AG20443 (cell line): ENCODE results near the gene HS6ST3.

Source experiments
- DNase-seq: peaks from one replicate; pipeline ENCODE4 v3.0.0; 2012; ENCODE audit warnings: low spot score, mixed read lengths

HS6ST3 gene

GRCh38 chr13:96199315-96199714 lies 109.4 kb downstream of the HS6ST3 start:
- no peak for DNase-seq

- DNase-seq = no peak
Observed at GRCh38 chr13:96200810-96201209, 110.9 kb downstream of the HS6ST3 start.

GRCh38 chr13:96202315-96202714 lies 112.4 kb downstream of the HS6ST3 start:
- no peak for DNase-seq

- DNase-seq = no peak
Observed at GRCh38 chr13:96203471-96203870, 113.6 kb downstream of the HS6ST3 start.

GRCh38 chr13:96214824-96215445 lies 125.0 kb downstream of the HS6ST3 start:
- no peak for DNase-seq

GRCh38 chr13:96216543-96216942 lies 126.6 kb downstream of the HS6ST3 start:
- no peak for DNase-seq

GRCh38 chr13:96218475-96218874 lies 128.6 kb downstream of the HS6ST3 start:
- DNase-seq = no peak

- DNase-seq = no peak
Observed at GRCh38 chr13:96221471-96221870, 131.6 kb downstream of the HS6ST3 start.

GRCh38 chr13:96223231-96223630 lies 133.3 kb downstream of the HS6ST3 start:
- no peak for DNase-seq

- no peak for DNase-seq
Observed at GRCh38 chr13:96229356-96229755, 139.4 kb downstream of the HS6ST3 start.

GRCh38 chr13:96238241-96238640 lies 148.3 kb downstream of the HS6ST3 start:
- no peak for DNase-seq

GRCh38 chr13:96238861-96239260 lies 149.0 kb downstream of the HS6ST3 start:
- DNase-seq = no peak

GRCh38 chr13:96243376-96243775 lies 153.5 kb downstream of the HS6ST3 start:
- no peak for DNase-seq

- DNase-seq = no peak
Observed at GRCh38 chr13:96248103-96248502, 158.2 kb downstream of the HS6ST3 start.

GRCh38 chr13:96248996-96249395 lies 159.1 kb downstream of the HS6ST3 start:
- no peak for DNase-seq

GRCh38 chr13:96252903-96253302 lies 163.0 kb downstream of the HS6ST3 start:
- DNase-seq = no peak

GRCh38 chr13:96273196-96273595 lies 183.3 kb downstream of the HS6ST3 start:
- no peak for DNase-seq

GRCh38 chr13:96274046-96274445 lies 184.1 kb downstream of the HS6ST3 start:
- no peak for DNase-seq

GRCh38 chr13:96279904-96280303 lies 190.0 kb downstream of the HS6ST3 start:
- DNase-seq = no peak

- no peak for DNase-seq
Observed at GRCh38 chr13:96284971-96285370, 195.1 kb downstream of the HS6ST3 start.

- DNase-seq = no peak
Observed at GRCh38 chr13:96285729-96286128, 195.8 kb downstream of the HS6ST3 start.

GRCh38 chr13:96294930-96295881 lies 205.3 kb downstream of the HS6ST3 start:
- no peak for DNase-seq

GRCh38 chr13:96297360-96297759 lies 207.5 kb downstream of the HS6ST3 start:
- no peak for DNase-seq
